Osteoblast (primary cell): ENCODE data around the gene KCTD16. TPM values are rescaled to one million over a fixed set of nuclear protein-coding genes. Genes with fewer than 3 reads are reported as not detected.

Experiments
- DNase-seq: peaks from one replicate; pipeline ENCODE4 v3.0.0; 2011; ENCODE audit warnings: low spot score, mixed read lengths; ENCODE audit not compliant: insufficient read length; ENCODE audit errors: missing footprints
- H2AFZ ChIP-seq: 2 replicates; pipeline ENCODE4 v1.6.0; 2011; ENCODE audit warnings: mild to moderate bottlenecking, low read length
- H3K27ac ChIP-seq: 2 replicates; pipeline ENCODE4 v1.5.1; 2011; ENCODE audit warnings: mild to moderate bottlenecking, low read depth, low read length, moderate library complexity
- H3K27me3 ChIP-seq: 2 replicates; pipeline ENCODE4 v1.6.0; 2012; ENCODE audit warnings: mild to moderate bottlenecking, control low read depth, inconsistent platforms, low read length, moderate library complexity; ENCODE audit not compliant: insufficient read depth
- H3K36me3 ChIP-seq: 2 replicates; pipeline ENCODE4 v1.5.1; 2011; ENCODE audit warnings: mild to moderate bottlenecking, low read length, control low read depth, moderate library complexity; ENCODE audit not compliant: insufficient read depth
- H3K4me1 ChIP-seq: 2 replicates; pipeline ENCODE4 v1.5.1; 2011; ENCODE audit warnings: mild to moderate bottlenecking, low read length, control low read depth, moderate library complexity; ENCODE audit not compliant: insufficient read depth
- H3K4me2 ChIP-seq: 2 replicates; pipeline ENCODE4 v1.6.0; 2011; ENCODE audit warnings: mild to moderate bottlenecking, low read length; ENCODE audit not compliant: insufficient read depth
- H3K4me3 ChIP-seq: fragments of 200-600 bp; sonication (generic); 3 replicates; pipeline ENCODE4 v1.5.1; 2012; ENCODE audit warnings: mild to moderate bottlenecking, low read length, inconsistent platforms; ENCODE audit not compliant: insufficient read depth
- H3K79me2 ChIP-seq: 2 replicates; pipeline ENCODE4 v1.6.0; 2012; ENCODE audit warnings: mild to moderate bottlenecking, low read length, control low read depth, inconsistent platforms; ENCODE audit not compliant: insufficient read depth
- H3K9me3 ChIP-seq: 2 replicates; pipeline ENCODE4 v1.5.1; 2011; ENCODE audit warnings: low read depth, low read length, control low read depth
- H4K20me1 ChIP-seq: 2 replicates; pipeline ENCODE4 v1.6.0; 2012; ENCODE audit warnings: mild to moderate bottlenecking, low read length, control low read depth; ENCODE audit not compliant: insufficient read depth
- CTCF ChIP-seq: IDR thresholded peaks from 2 replicates; pipeline ENCODE4 v1.5.1; 2011; ENCODE audit warnings: mild to moderate bottlenecking, low read depth, low read length, moderate library complexity; ENCODE audit errors: extremely low read depth
- total RNA-seq: library from RNA; depleted of rRNA; stranded (reverse); fragments of >200 nt; gene quantifications from 2 replicates; pipeline ENCODE4 v1.2.3, GENCODE V29; 2012

Gene KCTD16
- total RNA-seq, 1 donor, result 3.6 TPM

- no peak overlapping the region for H2AFZ ChIP-seq
- TF ChIP-seq CTCF, result no peak
- no peaks in the 10 kb centered on the region for H3K36me3 ChIP-seq
- H4K20me1 ChIP-seq, result no peaks in the 10 kb centered on the region
- no peak overlapping the region for H3K4me2 ChIP-seq
- H3K9me3 ChIP-seq, result no peaks in the 10 kb centered on the region
- H3K4me3 ChIP-seq, result no peak overlapping the region
- H3K79me2 ChIP-seq, result no peaks in the 10 kb centered on the region
- no peaks in the 10 kb centered on the region for H3K27me3 ChIP-seq
- no peaks in the 10 kb centered on the region for H3K4me1 ChIP-seq
- H3K27ac ChIP-seq, result no peak overlapping the region
- no peak for DNase-seq
Measured at GRCh38 chr5:144329681-144330080, 159.0 kb downstream of the KCTD16 start.

GRCh38 chr5:144331361-144331760 is 160.7 kb downstream of the KCTD16 start:
- Histone ChIP-seq H3K27ac (no peak overlapping the region), H3K4me3 (no peak overlapping the region), H3K27me3 (no peaks in the 10 kb centered on the region), H3K9me3 (no peaks in the 10 kb centered on the region), H3K4me2 (no peak overlapping the region), H4K20me1 (no peaks in the 10 kb centered on the region), H2AFZ (no peak overlapping the region), H3K79me2 (no peaks in the 10 kb centered on the region), H3K4me1 (no peaks in the 10 kb centered on the region), H3K36me3 (no peaks in the 10 kb centered on the region)
- DNase-seq, result no peak
- TF ChIP-seq CTCF, result no peak

GRCh38 chr5:144332265-144332664 is 161.6 kb downstream of the KCTD16 start:
- Histone ChIP-seq H3K27ac (no peak overlapping the region), H3K4me1 (no peaks in the 10 kb centered on the region), H3K9me3 (no peaks in the 10 kb centered on the region), H3K79me2 (no peaks in the 10 kb centered on the region), H3K27me3 (no peaks in the 10 kb centered on the region), H3K4me2 (no peak overlapping the region), H3K4me3 (no peak overlapping the region), H3K36me3 (no peaks in the 10 kb centered on the region), H4K20me1 (no peaks in the 10 kb centered on the region), H2AFZ (no peak overlapping the region)
- TF ChIP-seq CTCF, result peak; percentile 27
- DNase-seq, result no peak

- peak; percentile 47 for DNase-seq
- no peaks in the 10 kb centered on the region for H3K9me3 ChIP-seq
- peak overlapping the region; percentile 72 for H2AFZ ChIP-seq
- no peak for TF ChIP-seq CTCF
- H3K79me2 ChIP-seq, result no peaks in the 10 kb centered on the region
- no peaks in the 10 kb centered on the region for H4K20me1 ChIP-seq
- no peaks in the 10 kb centered on the region for H3K4me1 ChIP-seq
- no peak overlapping the region for H3K4me3 ChIP-seq
- no peaks in the 10 kb centered on the region for H3K27me3 ChIP-seq
- no peak overlapping the region for H3K27ac ChIP-seq
- no peak overlapping the region for H3K4me2 ChIP-seq
- no peaks in the 10 kb centered on the region for H3K36me3 ChIP-seq
Measured at GRCh38 chr5:144333336-144333920, 162.8 kb downstream of the KCTD16 start.
